ENCODE results near the gene PRKG1.

The PRKG1 gene

DNA sequence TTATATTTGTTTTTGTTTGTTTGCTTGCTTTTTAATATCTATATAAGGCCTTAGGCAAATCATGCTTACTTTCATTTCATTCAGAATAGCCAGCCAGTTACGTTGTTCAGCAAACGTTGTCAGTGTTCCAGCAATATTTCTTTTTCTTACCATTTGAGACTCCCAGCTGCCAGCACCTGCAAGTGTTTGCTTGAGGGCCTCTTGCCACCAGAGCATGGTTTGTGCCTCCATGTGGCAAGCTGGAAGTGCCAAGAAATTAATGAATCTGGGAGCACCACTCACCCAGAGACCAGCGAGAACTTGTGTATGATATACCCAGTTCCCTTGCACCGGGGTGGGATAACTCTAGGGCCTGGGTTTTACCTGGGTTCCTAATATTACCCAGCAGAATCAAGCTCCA lies 802.2 kb downstream of the PRKG1 start:
- H3K27me3 ChIP-seq (ENCODE audit: low read length), result no peaks in the 10 kb centered on the region
- no peaks in the 10 kb centered on the region for H3K9me2 ChIP-seq (replicated peaks; ENCODE audit: insufficient read depth, low read length)
- no peak overlapping the region for H3K4me3 ChIP-seq (ENCODE audit: insufficient read depth, low read length, poor library complexity, severe bottlenecking)
- no peak overlapping the region for H3K27ac ChIP-seq (ENCODE audit: low read depth, low read length)
- no peak overlapping the region for H3K9ac ChIP-seq (ENCODE audit: low read length)
- H3F3A ChIP-seq (ENCODE audit: insufficient read depth), result no peaks in the 10 kb centered on the region
- H2AFZ ChIP-seq (ENCODE audit: low read depth, low read length, severe bottlenecking), result no peak overlapping the region
- no peaks in the 10 kb centered on the region for H3K79me2 ChIP-seq (ENCODE audit: insufficient read depth, low read length)
- H3K36me3 ChIP-seq (ENCODE audit: low read length), result no peaks in the 10 kb centered on the region
- H4K20me1 ChIP-seq (ENCODE audit: low read depth, low read length), result no peaks in the 10 kb centered on the region
- H3K9me3 ChIP-seq (ENCODE audit: insufficient read depth, low read length), result no peaks in the 10 kb centered on the region
- TF ChIP-seq CTCF (IDR thresholded peaks at IDR 0.05; ENCODE audit: insufficient read depth, low read length, poor library complexity, severe bottlenecking), result no peak
- TF ChIP-seq EZH2phosphoT487 (conservative IDR thresholded peaks at IDR 0.05; ENCODE audit: low read length), result no peak
- H3K4me2 ChIP-seq (ENCODE audit: low read depth, low read length, poor library complexity, severe bottlenecking), result no peak overlapping the region

DNA sequence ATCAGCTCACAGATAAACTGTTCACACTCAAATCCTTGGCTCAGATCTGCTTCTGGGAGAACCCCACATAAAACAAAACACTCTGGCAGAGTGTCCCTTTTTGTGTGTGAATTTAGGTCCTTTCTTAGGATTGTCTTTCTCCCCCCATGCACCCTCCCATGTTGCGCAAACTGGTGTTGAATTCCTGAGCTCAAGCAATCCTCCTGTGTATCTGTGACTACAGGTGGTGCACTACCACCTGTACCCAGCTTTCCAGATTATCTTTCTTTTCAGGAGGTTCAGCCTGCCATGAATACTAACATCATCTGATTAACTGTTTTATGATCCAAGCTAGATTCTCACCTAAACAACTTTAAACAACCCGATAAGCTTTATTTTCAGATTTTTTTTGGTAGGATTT lies 802.7 kb downstream of the PRKG1 start:
- H3K9me3 ChIP-seq (ENCODE audit: insufficient read depth, low read length), result no peaks in the 10 kb centered on the region
- H3F3A ChIP-seq (ENCODE audit: insufficient read depth), result no peaks in the 10 kb centered on the region
- H3K27ac ChIP-seq (ENCODE audit: low read depth, low read length), result no peak overlapping the region
- H3K79me2 ChIP-seq (ENCODE audit: insufficient read depth, low read length), result no peaks in the 10 kb centered on the region
- no peak overlapping the region for H3K4me3 ChIP-seq (ENCODE audit: insufficient read depth, low read length, poor library complexity, severe bottlenecking)
- no peak overlapping the region for H3K4me2 ChIP-seq (ENCODE audit: low read depth, low read length, poor library complexity, severe bottlenecking)
- H3K36me3 ChIP-seq (ENCODE audit: low read length), result no peaks in the 10 kb centered on the region
- no peak overlapping the region for H3K9ac ChIP-seq (ENCODE audit: low read length)
- no peaks in the 10 kb centered on the region for H3K9me2 ChIP-seq (replicated peaks; ENCODE audit: insufficient read depth, low read length)
- no peaks in the 10 kb centered on the region for H3K27me3 ChIP-seq (ENCODE audit: low read length)
- H4K20me1 ChIP-seq (ENCODE audit: low read depth, low read length), result no peaks in the 10 kb centered on the region
- no peak overlapping the region for H2AFZ ChIP-seq (ENCODE audit: low read depth, low read length, severe bottlenecking)
- no peak for TF ChIP-seq EZH2phosphoT487 (conservative IDR thresholded peaks at IDR 0.05; ENCODE audit: low read length)
- TF ChIP-seq CTCF (IDR thresholded peaks at IDR 0.05; ENCODE audit: insufficient read depth, low read length, poor library complexity, severe bottlenecking), result no peak

DNA sequence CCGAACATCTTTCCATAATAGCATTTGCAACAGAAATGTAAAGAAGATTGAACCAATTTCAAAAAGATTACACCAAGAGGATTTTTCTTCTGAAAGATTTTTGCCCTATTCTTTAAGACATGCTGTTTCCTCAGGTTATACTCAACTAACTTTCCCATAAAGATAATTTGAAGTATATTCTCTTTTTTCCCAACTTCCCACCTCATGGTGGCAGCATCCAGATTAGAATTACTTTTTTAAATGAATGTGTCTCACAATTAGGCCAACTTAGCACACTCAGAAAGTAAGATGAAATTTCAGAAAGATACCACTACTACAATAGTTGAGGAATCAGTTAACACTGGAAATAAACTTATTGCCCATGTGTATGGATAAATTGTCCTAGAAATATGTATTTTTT lies 803.3 kb downstream of the PRKG1 start:
- no peaks in the 10 kb centered on the region for H3K27me3 ChIP-seq (ENCODE audit: low read length)

More for the DNA sequence above, 803.3 kb downstream of the PRKG1 start:
- Histone ChIP-seq H3K27ac (ENCODE audit: low read depth, low read length) (no peak overlapping the region), H3K4me2 (ENCODE audit: low read depth, low read length, poor library complexity, severe bottlenecking) (no peak overlapping the region), H2AFZ (ENCODE audit: low read depth, low read length, severe bottlenecking) (no peak overlapping the region), H3K4me3 (ENCODE audit: insufficient read depth, low read length, poor library complexity, severe bottlenecking) (no peak overlapping the region), H3K36me3 (ENCODE audit: low read length) (no peaks in the 10 kb centered on the region), H3K9me3 (ENCODE audit: insufficient read depth, low read length) (no peaks in the 10 kb centered on the region), H3K9me2 (replicated peaks; ENCODE audit: insufficient read depth, low read length) (no peaks in the 10 kb centered on the region), H3K9ac (ENCODE audit: low read length) (no peak overlapping the region), H3F3A (ENCODE audit: insufficient read depth) (no peaks in the 10 kb centered on the region), H4K20me1 (ENCODE audit: low read depth, low read length) (no peaks in the 10 kb centered on the region), H3K79me2 (ENCODE audit: insufficient read depth, low read length) (no peaks in the 10 kb centered on the region)
- no peak for TF ChIP-seq EZH2phosphoT487 (conservative IDR thresholded peaks at IDR 0.05; ENCODE audit: low read length)
- TF ChIP-seq CTCF (IDR thresholded peaks at IDR 0.05; ENCODE audit: insufficient read depth, low read length, poor library complexity, severe bottlenecking), result no peak
